Chondrocyte (in vitro differentiated cells): ENCODE data around the gene SAMD8. TPM values are rescaled to one million over a fixed set of nuclear protein-coding genes. Genes with fewer than 3 reads are reported as not detected.

Experiments
- DNase-seq: peaks from one replicate; pipeline ENCODE4 v3.0.0; 2021; ENCODE audit warnings: mixed read lengths, low spot score
- H3K27ac Mint-ChIP-seq: one replicate; pipeline ENCODE4 v1.8.0; 2021; ENCODE audit warnings: mild to moderate bottlenecking, moderate library complexity, mixed read lengths; ENCODE audit not compliant: unreplicated experiment
- H3K27me3 Mint-ChIP-seq: 2 replicates; pipeline ENCODE4 v1.8.0; 2021; ENCODE audit warnings: low read depth, mixed read lengths
- H3K36me3 Mint-ChIP-seq: 2 replicates; pipeline ENCODE4 v1.8.0; 2021; ENCODE audit warnings: low read depth, mixed read lengths
- H3K4me1 Mint-ChIP-seq: 2 replicates; pipeline ENCODE4 v1.8.0; 2021; ENCODE audit warnings: low read depth, mild to moderate bottlenecking, mixed read lengths
- H3K4me3 Mint-ChIP-seq: one replicate; pipeline ENCODE4 v1.8.0; 2021; ENCODE audit warnings: mild to moderate bottlenecking, moderate library complexity, mixed read lengths; ENCODE audit not compliant: unreplicated experiment
- H3K9me3 Mint-ChIP-seq: 2 replicates; pipeline ENCODE4 v1.8.0; 2021; ENCODE audit warnings: low read depth, mixed read lengths
- total RNA-seq: library from RNA; stranded (reverse); gene quantifications from 3 replicates; pipeline ENCODE4 v1.2.1, GENCODE V29; 2021
- TF ChIP-seq, protein P1 (sequence below): fragments of 200-600 bp; sonication (generic); IDR thresholded peaks from 2 replicates; pipeline ENCODE4 v1.5.0; 2021; ENCODE audit warnings: antibody characterized with exemption, mild to moderate bottlenecking, moderate library complexity

The SAMD8 gene
- total RNA-seq, 1 donor from 2014 or later = 24.7 TPM

- H3K36me3 Mint-ChIP-seq = no peaks in the 10 kb centered on the region
- peaks cover 8% of the 10 kb centered on the region for H3K9me3 Mint-ChIP-seq
- no peak for DNase-seq
- no peaks in the 10 kb centered on the region for H3K4me1 Mint-ChIP-seq
- H3K4me3 Mint-ChIP-seq = no peak overlapping the region
- H3K27me3 Mint-ChIP-seq = no peaks in the 10 kb centered on the region
- TF ChIP-seq, protein P1, sequence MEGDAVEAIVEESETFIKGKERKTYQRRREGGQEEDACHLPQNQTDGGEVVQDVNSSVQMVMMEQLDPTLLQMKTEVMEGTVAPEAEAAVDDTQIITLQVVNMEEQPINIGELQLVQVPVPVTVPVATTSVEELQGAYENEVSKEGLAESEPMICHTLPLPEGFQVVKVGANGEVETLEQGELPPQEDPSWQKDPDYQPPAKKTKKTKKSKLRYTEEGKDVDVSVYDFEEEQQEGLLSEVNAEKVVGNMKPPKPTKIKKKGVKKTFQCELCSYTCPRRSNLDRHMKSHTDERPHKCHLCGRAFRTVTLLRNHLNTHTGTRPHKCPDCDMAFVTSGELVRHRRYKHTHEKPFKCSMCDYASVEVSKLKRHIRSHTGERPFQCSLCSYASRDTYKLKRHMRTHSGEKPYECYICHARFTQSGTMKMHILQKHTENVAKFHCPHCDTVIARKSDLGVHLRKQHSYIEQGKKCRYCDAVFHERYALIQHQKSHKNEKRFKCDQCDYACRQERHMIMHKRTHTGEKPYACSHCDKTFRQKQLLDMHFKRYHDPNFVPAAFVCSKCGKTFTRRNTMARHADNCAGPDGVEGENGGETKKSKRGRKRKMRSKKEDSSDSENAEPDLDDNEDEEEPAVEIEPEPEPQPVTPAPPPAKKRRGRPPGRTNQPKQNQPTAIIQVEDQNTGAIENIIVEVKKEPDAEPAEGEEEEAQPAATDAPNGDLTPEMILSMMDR = no peak
- H3K27ac Mint-ChIP-seq = no peak overlapping the region
These were observed 26.5 kb upstream of the SAMD8 start for GRCh38 chr10:75084834-75085384.

GRCh38 chr10:75086278-75086934 is 25.1 kb upstream of the SAMD8 start:
- H3K9me3 Mint-ChIP-seq = peaks cover 5% of the 10 kb centered on the region
- no peak overlapping the region for H3K27ac Mint-ChIP-seq
- no peak for DNase-seq
- no peak overlapping the region for H3K4me3 Mint-ChIP-seq
- no peaks in the 10 kb centered on the region for H3K27me3 Mint-ChIP-seq
- H3K4me1 Mint-ChIP-seq = no peaks in the 10 kb centered on the region
- no peaks in the 10 kb centered on the region for H3K36me3 Mint-ChIP-seq
- TF ChIP-seq, protein P1 = no peak

DNA sequence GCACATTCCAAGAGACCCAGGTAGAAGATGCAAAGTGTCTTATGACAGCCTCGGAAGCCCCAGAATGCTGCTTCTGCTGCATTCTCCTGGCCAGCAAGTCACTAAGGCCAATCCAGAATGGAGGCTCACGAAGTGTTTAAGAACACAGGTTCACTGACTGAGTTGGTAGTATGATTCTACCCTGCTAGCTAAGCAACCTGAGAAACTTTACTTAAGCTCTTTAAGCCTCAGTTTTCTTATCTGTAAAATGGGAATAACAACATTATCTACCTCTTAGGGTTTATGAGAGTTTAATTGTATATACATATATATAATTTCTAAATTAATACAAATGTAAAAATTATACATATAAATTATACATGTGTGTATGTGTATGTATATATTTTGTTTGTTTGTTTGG is 22.8 kb upstream of the SAMD8 start:
- H3K36me3 Mint-ChIP-seq = no peaks in the 10 kb centered on the region
- no peak overlapping the region for H3K4me3 Mint-ChIP-seq
- H3K4me1 Mint-ChIP-seq = no peaks in the 10 kb centered on the region
- DNase-seq = no peak
- no peaks in the 10 kb centered on the region for H3K9me3 Mint-ChIP-seq
- TF ChIP-seq, protein P1 = no peak
- H3K27me3 Mint-ChIP-seq = peaks cover 3% of the 10 kb centered on the region
- no peak overlapping the region for H3K27ac Mint-ChIP-seq

DNA sequence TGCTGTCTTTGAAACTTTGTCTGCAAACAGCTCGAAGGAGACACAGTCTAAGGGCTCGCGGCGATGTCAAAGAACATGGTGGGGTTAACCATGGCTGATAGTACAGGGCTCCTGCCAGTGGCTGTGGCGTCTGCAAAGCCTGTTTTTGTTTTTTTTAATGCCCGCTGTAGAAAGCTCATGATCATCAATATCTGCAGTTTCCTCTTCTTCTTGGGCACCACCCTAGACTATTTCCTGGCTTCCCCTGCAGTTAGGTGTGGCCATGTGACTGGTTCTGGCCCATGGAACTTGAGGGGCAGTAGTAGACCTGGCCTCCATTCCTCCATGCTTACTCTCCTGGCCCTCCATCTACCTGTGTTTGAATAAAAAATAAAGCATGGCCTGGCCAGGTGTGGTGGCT is 21.8 kb upstream of the SAMD8 start:
- Mint-ChIP-seq H3K4me1 (no peaks in the 10 kb centered on the region), H3K9me3 (no peaks in the 10 kb centered on the region), H3K27me3 (peaks cover 3% of the 10 kb centered on the region), H3K4me3 (no peak overlapping the region), H3K27ac (no peak overlapping the region), H3K36me3 (no peaks in the 10 kb centered on the region)
- TF ChIP-seq, protein P1 = no peak
- DNase-seq = no peak

- TF ChIP-seq, protein P1 = no peak
- H3K9me3 Mint-ChIP-seq = no peaks in the 10 kb centered on the region
- no peak for DNase-seq
- H3K27me3 Mint-ChIP-seq = peaks cover 3% of the 10 kb centered on the region
- H3K36me3 Mint-ChIP-seq = no peaks in the 10 kb centered on the region
- H3K4me3 Mint-ChIP-seq = no peak overlapping the region
- no peaks in the 10 kb centered on the region for H3K4me1 Mint-ChIP-seq
- no peak overlapping the region for H3K27ac Mint-ChIP-seq
These were observed 20.3 kb upstream of the SAMD8 start for GRCh38 chr10:75091146-75091545.
